Measurements from ENCODE around the gene CCRL2.

The CCRL2 gene

DNA sequence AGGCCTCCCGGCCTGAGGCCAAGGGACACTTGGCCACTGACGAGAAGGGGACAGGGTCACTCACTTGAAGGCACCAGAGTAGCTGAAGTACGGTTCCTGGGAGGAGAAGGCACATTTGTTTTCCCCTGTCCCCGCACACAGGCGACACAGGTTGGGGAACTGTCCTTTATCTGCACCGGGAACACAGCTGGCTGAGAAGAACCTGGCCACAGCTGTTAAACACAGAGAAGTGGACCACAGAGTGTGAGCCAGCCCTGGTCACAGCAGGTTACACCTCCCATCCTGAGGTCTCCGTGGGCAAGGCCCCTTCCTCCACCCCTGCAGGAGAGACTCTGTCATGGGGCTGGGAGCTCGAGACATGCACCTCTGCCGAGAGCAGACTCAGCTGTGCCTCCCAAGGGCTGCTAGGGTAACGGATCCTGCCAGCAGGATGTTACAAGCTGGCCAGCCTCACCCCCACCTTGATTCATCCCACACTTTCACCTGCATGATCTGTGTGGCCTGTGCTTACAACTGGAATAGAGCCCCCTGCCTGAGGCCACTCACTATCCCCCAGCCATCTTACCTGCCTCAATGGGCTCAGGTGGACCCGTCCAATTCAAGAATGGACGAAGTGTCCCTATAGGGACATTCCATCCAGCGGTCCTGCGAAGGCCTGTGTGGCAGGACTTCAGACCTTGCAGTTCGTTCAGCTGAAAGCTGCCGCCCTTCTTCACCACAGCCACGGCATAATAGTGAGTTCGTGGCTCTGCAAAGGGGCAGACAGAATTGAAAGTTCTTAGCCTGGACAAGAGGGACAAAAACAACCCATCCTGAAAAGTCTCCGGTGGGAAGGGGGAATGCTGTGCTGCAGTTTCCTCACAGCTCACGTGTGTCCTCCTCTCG is 48.4 kb downstream of the CCRL2 start:
- Histone ChIP-seq H3K36me3 (ENCODE audit: control insufficient read depth in 2 of 2, insufficient read depth in 1 of 2, low read length in 2 of 2) (no peaks in the 10 kb centered on the region), H3K4me1 (ENCODE audit: control insufficient read depth, insufficient read depth, low read length) (no peaks in the 10 kb centered on the region), H3K9me3 (ENCODE audit: control insufficient read depth, insufficient read depth, low read depth, low read length) (no peaks in the 10 kb centered on the region), H3K4me3 (ENCODE audit: low read depth, low read length) (no peak overlapping the region), H3K27ac (ENCODE audit: extremely low read depth, low read depth, low read length) (no peak overlapping the region)
- no peak for TF ChIP-seq ZNF214 (tag by site-specific recombination; IDR thresholded peaks at IDR 0.05; ENCODE audit: borderline replicate concordance)
- CTCF ChIA-PET, result interaction anchor here (0.6 kb wide), 1 partner anchor 78 kb away, joined by 3 read pairs; no protein-coding TSS in a partner anchor
- POLR2A ChIA-PET, result no interaction called here

DNA sequence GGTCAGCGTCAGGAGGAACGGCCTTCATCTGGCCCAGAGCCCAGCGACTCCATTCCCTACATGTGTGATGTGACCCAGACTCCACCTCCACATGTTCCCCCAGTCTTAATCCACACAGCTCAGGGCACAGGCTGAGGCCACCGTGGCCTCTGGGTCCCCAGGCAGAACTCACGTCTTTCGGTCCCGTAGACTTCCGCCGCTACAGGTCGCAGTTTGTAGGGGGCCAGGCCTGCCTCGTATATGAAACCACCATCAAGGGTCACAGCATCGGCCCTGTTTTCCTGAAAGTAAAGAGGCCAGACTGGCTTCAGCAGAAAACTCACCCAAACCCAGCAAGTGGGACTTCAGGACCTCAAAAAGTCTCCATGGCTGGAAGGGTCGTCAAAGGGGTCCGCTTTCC is 49.1 kb downstream of the CCRL2 start:
- Histone ChIP-seq H3K9me3 (ENCODE audit: control insufficient read depth, insufficient read depth, low read depth, low read length) (no peaks in the 10 kb centered on the region), H3K36me3 (ENCODE audit: control insufficient read depth in 2 of 2, insufficient read depth in 1 of 2, low read length in 2 of 2) (no peaks in the 10 kb centered on the region), H3K27ac (ENCODE audit: extremely low read depth, low read depth, low read length) (no peak overlapping the region), H3K4me3 (ENCODE audit: low read depth, low read length) (no peak overlapping the region), H3K4me1 (ENCODE audit: control insufficient read depth, insufficient read depth, low read length) (no peaks in the 10 kb centered on the region)
- POLR2A ChIA-PET, result no interaction called here
- TF ChIP-seq ZXDB (tag by site-specific recombination; IDR thresholded peaks at IDR 0.05) (no peak), ZNF155 (tag by site-specific recombination; IDR thresholded peaks at IDR 0.05) (no peak), ZNF366 (tag by site-specific recombination; conservative IDR thresholded peaks at IDR 0.05) (no peak), ZNF571 (tag by site-specific recombination; IDR thresholded peaks at IDR 0.05) (no peak), ZNF280C (tag by site-specific recombination; IDR thresholded peaks at IDR 0.05) (no peak), ZNF530 (tag by site-specific recombination; IDR thresholded peaks at IDR 0.05; ENCODE audit: low read depth) (no peak), ZBTB11 (tag by site-specific recombination; conservative IDR thresholded peaks at IDR 0.05; ENCODE audit: low read depth) (no peak), MEIS1 (CRISPR knock-in tag; IDR thresholded peaks at IDR 0.05; ENCODE audit: borderline replicate concordance) (no peak), ZNF626 (tag by site-specific recombination; IDR thresholded peaks at IDR 0.05) (no peak), ZNF416 (tag by site-specific recombination; IDR thresholded peaks at IDR 0.05) (no peak), ZNF664 (tag by site-specific recombination; IDR thresholded peaks at IDR 0.05) (no peak), ZNF169 (tag by site-specific recombination; IDR thresholded peaks at IDR 0.05) (no peak), AEBP2 (tag by site-specific recombination; IDR thresholded peaks at IDR 0.05; ENCODE audit: borderline replicate concordance) (no peak), ZSCAN16 (tag by site-specific recombination; IDR thresholded peaks at IDR 0.05) (no peak), FEZF1 (tag by site-specific recombination; IDR thresholded peaks at IDR 0.05) (no peak), ZNF548 (tag by site-specific recombination; IDR thresholded peaks at IDR 0.05) (no peak), MYNN (tag by site-specific recombination; IDR thresholded peaks at IDR 0.05; ENCODE audit: borderline replicate concordance) (no peak)
- TF ChIP-seq, protein P1, sequence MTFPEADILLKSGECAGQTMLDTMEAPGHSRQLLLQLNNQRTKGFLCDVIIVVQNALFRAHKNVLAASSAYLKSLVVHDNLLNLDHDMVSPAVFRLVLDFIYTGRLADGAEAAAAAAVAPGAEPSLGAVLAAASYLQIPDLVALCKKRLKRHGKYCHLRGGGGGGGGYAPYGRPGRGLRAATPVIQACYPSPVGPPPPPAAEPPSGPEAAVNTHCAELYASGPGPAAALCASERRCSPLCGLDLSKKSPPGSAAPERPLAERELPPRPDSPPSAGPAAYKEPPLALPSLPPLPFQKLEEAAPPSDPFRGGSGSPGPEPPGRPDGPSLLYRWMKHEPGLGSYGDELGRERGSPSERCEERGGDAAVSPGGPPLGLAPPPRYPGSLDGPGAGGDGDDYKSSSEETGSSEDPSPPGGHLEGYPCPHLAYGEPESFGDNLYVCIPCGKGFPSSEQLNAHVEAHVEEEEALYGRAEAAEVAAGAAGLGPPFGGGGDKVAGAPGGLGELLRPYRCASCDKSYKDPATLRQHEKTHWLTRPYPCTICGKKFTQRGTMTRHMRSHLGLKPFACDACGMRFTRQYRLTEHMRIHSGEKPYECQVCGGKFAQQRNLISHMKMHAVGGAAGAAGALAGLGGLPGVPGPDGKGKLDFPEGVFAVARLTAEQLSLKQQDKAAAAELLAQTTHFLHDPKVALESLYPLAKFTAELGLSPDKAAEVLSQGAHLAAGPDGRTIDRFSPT (tag by site-specific recombination; IDR thresholded peaks at IDR 0.05), result no peak
- CTCF ChIA-PET, result no interaction called here
